CD4-positive, alpha-beta memory T cell (primary cell): ENCODE measurements around the gene JSRP1. TPM values are rescaled to one million over a fixed set of nuclear protein-coding genes. Genes with fewer than 3 reads are reported as not detected.

ENCODE experiments used
- CTCF ChIA-PET: fragments of 350-600 bp; sonication (Branson Sonifier 250); formaldehyde crosslinking; loops from one replicate; lab custom pipeline; 2021; ENCODE audit warnings: inconsistent platforms; ENCODE audit not compliant: partially characterized antibody; lab: Charles Lee
- POLR2A ChIA-PET: fragments of 350-600 bp; sonication (Branson Sonifier 250); formaldehyde crosslinking; loops from one replicate; lab custom pipeline; 2021; ENCODE audit not compliant: partially characterized antibody; lab: Charles Lee
- DNase-seq, 5 donors: peaks; one replicate each; pipeline versions ENCODE4 v3.0.0 to v3.0.0-alpha.2; 2020 to 2022; ENCODE audit warnings: mixed read lengths in 1 of 5
- H3K27ac ChIP-seq: one replicate; pipeline ENCODE4 v1.7.0; 2013; ENCODE audit warnings: low read depth, low read length
- H3K27me3 ChIP-seq: 2 replicates; pipeline ENCODE4 v1.7.0; 2013; ENCODE audit warnings: mild to moderate bottlenecking, low read length, moderate library complexity; ENCODE audit not compliant: insufficient read depth
- H3K36me3 ChIP-seq: 2 replicates; pipeline ENCODE4 v1.7.0; 2013; ENCODE audit warnings: mild to moderate bottlenecking, low read length, moderate library complexity; ENCODE audit not compliant: insufficient read depth
- H3K4me1 ChIP-seq: 2 replicates; pipeline ENCODE4 v1.7.0; 2013; ENCODE audit warnings: mild to moderate bottlenecking, low read length, moderate library complexity; ENCODE audit not compliant: insufficient read depth
- H3K4me3 ChIP-seq, 2 donors: one replicate each; pipeline ENCODE4 v1.7.0; 2013; ENCODE audit warnings: low read length in 2 of 2, mild to moderate bottlenecking in 1 of 2
- H3K9me3 ChIP-seq, 2 donors: one replicate each; pipeline ENCODE4 v1.7.0; 2013; ENCODE audit warnings: low read length in 2 of 2, control low read depth in 1 of 2; ENCODE audit not compliant: control insufficient read depth in 1 of 2
- H3K27ac Mint-ChIP-seq, 7 donors: one replicate each; pipeline ENCODE4 v1.8.0; 2020 to 2021; ENCODE audit warnings: mixed read lengths in 7 of 7, mild to moderate bottlenecking in 6 of 7, inconsistent platforms in 3 of 7, moderate library complexity in 3 of 7
- H3K27me3 Mint-ChIP-seq, 2 donors: one replicate each; pipeline ENCODE4 v1.8.0; 2020 to 2021; ENCODE audit warnings: mixed read lengths in 2 of 2
- H3K36me3 Mint-ChIP-seq, 2 donors: one replicate each; pipeline ENCODE4 v1.8.0; 2020 to 2021; ENCODE audit warnings: mixed read lengths in 2 of 2, inconsistent platforms in 1 of 2, mild to moderate bottlenecking in 1 of 2
- H3K4me1 Mint-ChIP-seq, 4 donors: one replicate each; pipeline ENCODE4 v1.8.0; 2020 to 2021; ENCODE audit warnings: mixed read lengths in 4 of 4, mild to moderate bottlenecking in 1 of 4
- H3K4me3 Mint-ChIP-seq, 8 donors: one replicate each; pipeline ENCODE4 v1.8.0; 2020 to 2021; ENCODE audit warnings: mixed read lengths in 8 of 8, mild to moderate bottlenecking in 7 of 8, moderate library complexity in 6 of 8, inconsistent platforms in 3 of 8
- H3K9me3 Mint-ChIP-seq, 8 donors: one replicate each; pipeline ENCODE4 v1.8.0; 2020 to 2021; ENCODE audit warnings: mixed read lengths in 8 of 8, mild to moderate bottlenecking in 5 of 8, inconsistent platforms in 3 of 8, moderate library complexity in 1 of 8
- intact Hi-C: fragments of 100-400 bp; cut with micrococcal nuclease; formaldehyde crosslinking; loops from one replicate; pipeline ENCODE4 v1.15.1; 2023
- polyA plus RNA-seq, 2 donors: library from polyadenylated mRNA; unstranded; fragments of 300-500 nt; fragmentation: Illumina TruSeq; gene quantifications; one replicate each; pipeline ENCODE4 v1.2.3, GENCODE V29; 2021
- total RNA-seq, 2 experiments: library from RNA; stranded (reverse); gene quantifications; one replicate each; pipeline ENCODE4 v1.2.3, GENCODE V29; 2021

JSRP1 gene
- total and polyA plus RNA-seq, 4 experiments from 2014 or later: 1.1 to 1.7 (median 1.4) TPM

DNA sequence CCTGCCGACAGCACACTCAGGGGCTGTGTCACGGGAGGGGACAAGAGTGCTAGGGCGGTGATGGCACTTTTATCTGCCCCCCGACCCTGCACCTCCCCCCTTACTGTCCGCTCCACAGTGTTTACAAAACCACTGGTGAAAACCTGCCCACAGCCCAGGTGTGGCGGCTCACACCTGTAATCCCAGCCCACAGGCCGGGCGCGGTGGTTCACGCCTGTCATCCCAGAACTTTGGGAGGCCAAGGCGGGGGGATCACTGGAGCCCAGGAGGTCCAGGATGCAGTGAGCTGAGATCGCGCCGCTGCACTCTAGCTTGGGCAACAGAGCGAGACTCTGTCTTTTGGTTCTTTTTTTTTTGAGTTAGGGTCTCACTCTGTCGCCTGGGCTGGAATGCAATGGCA lies 39.9 kb upstream of the JSRP1 start:
- no peak overlapping the region for H3K4me3 Mint-ChIP-seq
- peak overlapping the region in 1 of 7 donors; percentile 13 for H3K27ac Mint-ChIP-seq
- intact Hi-C loops: no loop called here
- DNase-seq: no peak
- H3K27ac ChIP-seq: no peak overlapping the region
- POLR2A ChIA-PET: interaction anchor here (1.1 to 1.5 kb wide), 3 partner anchors 14 to 245 kb away, joined by 3 to 5 read pairs (median 3); partner anchors contain the start of genes MKNK2 and PEAK3
- no peak overlapping the region for H3K4me3 ChIP-seq
- H3K9me3 ChIP-seq: no peaks in the 10 kb centered on the region
- peaks cover 3 to 22% (median 9%) of the 10 kb centered on the region in 4 donors for H3K4me1 Mint-ChIP-seq
- CTCF ChIA-PET: interaction anchor here (0.8 kb wide), 1 partner anchor 13 kb away, joined by 3 read pairs; no protein-coding TSS in a partner anchor
- no peaks in the 10 kb centered on the region for H3K9me3 Mint-ChIP-seq
- peaks cover 3% of the 10 kb centered on the region for H3K4me1 ChIP-seq
- H3K27me3 Mint-ChIP-seq: peaks cover 0 to under 1% of the 10 kb centered on the region in 2 donors
- H3K36me3 ChIP-seq: no peaks in the 10 kb centered on the region
- peaks cover 0 to 10% of the 10 kb centered on the region in 2 donors for H3K36me3 Mint-ChIP-seq
- H3K27me3 ChIP-seq: no peaks in the 10 kb centered on the region

DNA sequence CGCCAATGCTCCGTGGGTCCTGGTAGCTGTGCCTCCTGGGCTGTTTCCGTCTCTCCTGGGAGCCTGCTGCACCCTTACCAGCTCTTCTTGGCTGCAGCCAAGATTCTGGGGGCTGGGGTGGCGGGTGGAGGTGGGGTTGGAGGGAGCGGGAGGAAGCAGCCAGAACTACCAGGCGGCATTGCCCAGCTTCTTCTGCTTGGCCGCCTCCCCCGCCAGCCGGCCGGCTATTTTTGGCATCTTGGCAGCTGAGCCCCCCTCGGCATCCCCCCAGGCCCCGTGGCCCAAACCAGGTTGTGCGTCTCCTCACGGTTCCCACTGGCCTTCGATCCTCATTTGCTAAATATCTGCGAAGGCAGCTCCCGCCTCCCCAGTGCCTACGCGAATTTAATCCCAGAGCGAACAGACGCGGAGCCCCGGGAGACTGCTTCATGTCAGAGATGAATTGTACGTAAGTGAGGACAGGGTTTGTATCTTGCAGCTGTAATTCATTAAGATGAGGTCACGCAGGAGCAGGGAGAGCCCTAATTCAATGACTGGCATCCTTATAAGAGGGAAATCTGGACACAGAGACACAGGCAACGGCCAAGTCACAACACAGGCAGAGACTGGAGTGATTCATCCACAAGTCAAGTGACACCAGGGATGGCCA lies 38.6 kb upstream of the JSRP1 start:
- POLR2A ChIA-PET: interaction anchor here (1.0 to 1.5 kb wide), 5 partner anchors 22 to 45 kb away, joined by 3 to 5 read pairs (median 4); no protein-coding TSS in a partner anchor
- intact Hi-C loops: loop anchor here (5.0 kb wide), 1 partner anchor 32 kb away; the partner anchor contains the start of genes LSM7 and SPPL2B
- no peaks in the 10 kb centered on the region for H3K36me3 ChIP-seq

DNA sequence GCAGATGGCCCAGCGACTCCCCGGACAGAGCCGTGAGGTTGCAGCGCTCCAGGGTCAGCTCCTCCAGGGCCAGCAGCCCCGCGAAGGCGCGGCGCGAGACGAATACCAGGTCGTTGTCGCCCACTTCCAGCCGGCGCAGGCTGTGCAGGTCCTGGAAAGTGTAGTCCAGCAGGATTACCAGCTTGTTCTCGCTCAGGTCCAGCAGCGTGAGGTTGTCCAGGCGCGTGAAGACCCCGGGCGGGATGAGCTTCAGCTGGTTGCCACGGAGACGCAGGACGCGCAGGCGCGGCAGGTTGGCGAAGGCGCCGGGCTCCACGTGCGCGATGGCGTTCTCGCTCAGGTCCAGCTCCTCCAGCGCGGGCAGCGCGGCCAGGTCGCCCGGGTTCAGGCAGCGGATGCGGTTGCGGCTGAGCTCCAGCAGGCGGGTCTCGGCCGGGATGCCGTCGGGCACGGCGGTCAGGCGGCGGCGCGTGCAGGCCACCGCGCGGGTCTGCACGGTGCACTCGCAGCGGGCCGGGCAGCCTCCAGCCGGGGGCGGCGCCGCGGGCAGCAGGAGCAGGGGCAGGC lies 35.1 kb upstream of the JSRP1 start:
- intact Hi-C loops: loop anchor here (5.0 kb wide), 1 partner anchor 36 kb away; the partner anchor contains the start of genes LSM7 and SPPL2B
- Histone ChIP-seq H3K4me3 (peak overlapping the region in 1 of 2 donors; percentile 67), H3K4me1 (peaks cover 24% of the 10 kb centered on the region), H3K9me3 (no peaks in the 10 kb centered on the region), H3K36me3 (no peaks in the 10 kb centered on the region), H3K27ac (no peak overlapping the region), H3K27me3 (no peaks in the 10 kb centered on the region)
- no peak for DNase-seq
- Mint-ChIP-seq H3K4me1 (peaks cover 12 to 41% (median 24%) of the 10 kb centered on the region in 4 donors), H3K27me3 (peaks cover 0 to 2% of the 10 kb centered on the region in 2 donors), H3K27ac (peak overlapping the region in 1 of 7 donors; percentile 11), H3K4me3 (peak overlapping the region in 6 of 8 donors; percentile 58 to 89 (median 76)), H3K36me3 (peaks cover 0 to 13% of the 10 kb centered on the region in 2 donors), H3K9me3 (peaks cover 0 to 1% (median 0%) of the 10 kb centered on the region in 8 donors)
- ChIA-PET POLR2A (interaction anchor here (1.0 to 2.3 kb wide), 10 partner anchors 11 to 56 kb away, joined by 3 to 11 read pairs (median 6); partner anchors contain the start of genes LSM7, PLEKHJ1 and SPPL2B), CTCF (interaction anchor here (0.9 to 1.3 kb wide), 2 partner anchors 12 to 29 kb away, joined by 3 read pairs; no protein-coding TSS in a partner anchor)

More for the DNA sequence above, 38.6 kb upstream of the JSRP1 start:
- peaks cover 0 to 10% of the 10 kb centered on the region in 2 donors for H3K36me3 Mint-ChIP-seq
- Histone ChIP-seq H3K4me1 (peaks cover 10% of the 10 kb centered on the region), H3K27me3 (no peaks in the 10 kb centered on the region), H3K4me3 (no peak overlapping the region), H3K9me3 (no peaks in the 10 kb centered on the region), H3K27ac (no peak overlapping the region)
- H3K27ac Mint-ChIP-seq: peak overlapping the region in 1 of 7 donors; percentile 54
- no peaks in the 10 kb centered on the region for H3K9me3 Mint-ChIP-seq
- CTCF ChIA-PET: no interaction called here
- DNase-seq: no peak
- peaks cover 3 to 24% (median 12%) of the 10 kb centered on the region in 4 donors for H3K4me1 Mint-ChIP-seq
- no peaks in the 10 kb centered on the region for H3K27me3 Mint-ChIP-seq
- H3K4me3 Mint-ChIP-seq: peak overlapping the region in 1 of 8 donors; percentile 39

DNA sequence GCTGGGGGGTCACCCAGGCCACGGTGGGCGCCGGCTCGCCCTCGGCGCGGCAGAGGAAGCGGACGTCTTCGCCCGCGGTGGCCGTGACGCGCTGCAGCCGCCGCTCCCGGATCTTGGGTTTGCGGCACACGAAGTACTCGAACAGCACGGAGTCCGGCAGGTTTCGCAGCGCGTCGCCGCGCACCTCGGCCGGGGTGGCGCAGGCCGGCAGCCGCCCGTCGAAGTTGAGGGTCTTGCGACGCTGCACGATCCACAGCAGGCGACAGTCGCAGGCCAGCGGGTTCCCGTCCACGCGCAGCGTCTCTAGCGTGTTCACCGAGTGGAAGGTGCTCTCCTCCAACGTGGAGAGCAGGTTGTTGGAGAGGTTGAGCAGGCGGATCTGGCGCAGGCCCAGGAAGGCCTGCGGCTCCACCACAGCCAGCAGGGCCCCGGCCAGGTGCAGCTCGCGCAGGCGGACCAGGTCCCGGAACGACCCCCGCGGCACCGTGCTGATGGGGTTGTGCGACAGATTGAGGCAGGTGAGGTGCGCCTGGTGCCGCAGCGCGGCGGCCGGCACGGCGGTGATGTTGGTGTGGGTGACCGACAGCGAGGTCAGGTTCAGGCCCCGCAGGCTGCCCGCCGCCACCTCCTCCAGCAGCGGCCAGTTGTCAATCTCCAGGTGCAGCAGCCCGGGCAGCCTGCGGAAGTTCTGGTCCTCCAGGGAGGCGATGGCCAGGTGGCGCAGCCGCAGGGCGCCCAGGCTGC lies 34.4 kb upstream of the JSRP1 start:
- Histone ChIP-seq H3K36me3 (no peaks in the 10 kb centered on the region), H3K4me1 (peaks cover 24% of the 10 kb centered on the region), H3K4me3 (peak overlapping the region; percentile 42 to 67), H3K27ac (peak overlapping the region; percentile 39), H3K9me3 (no peaks in the 10 kb centered on the region), H3K27me3 (no peaks in the 10 kb centered on the region)
- peaks cover 0 to 13% of the 10 kb centered on the region in 2 donors for H3K36me3 Mint-ChIP-seq
- DNase-seq: peak in 1 of 5 donors; percentile 35
- peak overlapping the region in 4 of 7 donors; percentile 11 to 53 (median 28) for H3K27ac Mint-ChIP-seq
- intact Hi-C loops: loop anchor here (5.0 kb wide), 1 partner anchor 37 kb away; the partner anchor contains the start of genes LSM7 and SPPL2B
- peak overlapping the region; percentile 58 to 89 (median 76) for H3K4me3 Mint-ChIP-seq
- peaks cover 12 to 41% (median 24%) of the 10 kb centered on the region in 4 donors for H3K4me1 Mint-ChIP-seq
- CTCF ChIA-PET: interaction anchor here (1.3 kb wide), 1 partner anchor 11 kb away, joined by 3 read pairs; no protein-coding TSS in a partner anchor
- POLR2A ChIA-PET: interaction anchor here (1.0 to 2.3 kb wide), 9 partner anchors 11 to 55 kb away, joined by 3 to 11 read pairs (median 6); partner anchors contain the start of gene PLEKHJ1
- peaks cover 0 to 2% (median 0%) of the 10 kb centered on the region in 8 donors for H3K9me3 Mint-ChIP-seq
- H3K27me3 Mint-ChIP-seq: peaks cover 0 to 2% of the 10 kb centered on the region in 2 donors

DNA sequence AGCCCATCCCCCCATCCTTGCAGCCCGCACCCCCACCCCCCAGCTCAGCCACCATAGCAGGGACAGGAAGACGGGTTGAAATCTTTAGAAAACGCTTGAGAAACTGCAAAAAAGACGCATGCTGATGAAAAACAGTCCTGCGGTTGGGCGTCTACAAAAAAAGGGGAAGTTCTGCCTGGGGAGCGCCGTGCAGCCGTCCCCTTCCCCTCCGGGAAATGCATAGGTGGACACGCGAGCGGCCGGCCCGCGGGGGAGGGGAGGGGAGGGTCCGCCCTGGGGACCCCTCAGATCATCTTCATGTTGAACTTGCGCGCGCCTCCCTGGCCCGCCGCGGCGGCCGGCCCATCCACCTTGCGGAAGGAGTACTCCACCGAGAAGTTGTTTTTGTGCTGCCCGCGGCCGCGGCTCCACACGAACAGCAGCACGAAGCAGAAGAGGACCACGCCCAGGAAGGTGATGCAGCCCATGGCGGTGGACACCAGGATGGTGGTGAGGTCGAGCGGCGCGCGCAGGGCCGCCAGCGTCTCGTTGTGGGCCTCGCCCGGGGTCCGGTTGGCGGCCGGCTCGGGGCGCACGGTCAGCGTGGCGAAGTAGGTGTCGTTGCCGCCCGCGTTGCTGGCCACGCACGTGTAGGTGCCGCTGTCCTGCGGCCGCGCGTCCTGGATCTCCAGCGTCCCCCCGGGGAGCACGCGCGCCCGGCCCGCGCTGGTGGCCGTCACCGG lies 33.7 kb upstream of the JSRP1 start:
- Histone ChIP-seq H3K36me3 (no peaks in the 10 kb centered on the region), H3K9me3 (no peaks in the 10 kb centered on the region), H3K4me1 (peaks cover 24% of the 10 kb centered on the region), H3K27me3 (no peaks in the 10 kb centered on the region), H3K4me3 (peak overlapping the region in 1 of 2 donors; percentile 67), H3K27ac (peak overlapping the region; percentile 39)
- Mint-ChIP-seq H3K27ac (peak overlapping the region; percentile 70 to 94 (median 86)), H3K27me3 (peaks cover 0 to 2% of the 10 kb centered on the region in 2 donors), H3K9me3 (peaks cover 0 to 2% (median 0%) of the 10 kb centered on the region in 8 donors), H3K4me1 (peaks cover 10 to 39% (median 24%) of the 10 kb centered on the region in 4 donors), H3K36me3 (peaks cover 0 to 11% of the 10 kb centered on the region in 2 donors), H3K4me3 (peak overlapping the region; percentile 87 to 94 (median 90))
- intact Hi-C loops: loop anchor here (5.0 kb wide), 1 partner anchor 37 kb away; the partner anchor contains the start of genes LSM7 and SPPL2B
- ChIA-PET POLR2A (interaction anchor here (0.7 to 3.1 kb wide), 15 partner anchors 10 to 104 kb away, joined by 3 to 48 read pairs (median 5); partner anchors contain the start of genes LSM7 and SPPL2B), CTCF (interaction anchor here (1.0 to 3.2 kb wide), 8 partner anchors 11 to 270 kb away, joined by 3 to 35 read pairs (median 6); no protein-coding TSS in a partner anchor)
- peak; percentile 60 to 73 (median 65) for DNase-seq
